GM21367 (cell line): ENCODE measurements around the gene AKNAD1.

Experiments used
- ATAC-seq: cut with Tn5 transposase; IDR thresholded peaks from one replicate; pipeline ENCODE4 v1.9.1; 2021; ENCODE audit not compliant: unreplicated experiment

AKNAD1 gene

DNA sequence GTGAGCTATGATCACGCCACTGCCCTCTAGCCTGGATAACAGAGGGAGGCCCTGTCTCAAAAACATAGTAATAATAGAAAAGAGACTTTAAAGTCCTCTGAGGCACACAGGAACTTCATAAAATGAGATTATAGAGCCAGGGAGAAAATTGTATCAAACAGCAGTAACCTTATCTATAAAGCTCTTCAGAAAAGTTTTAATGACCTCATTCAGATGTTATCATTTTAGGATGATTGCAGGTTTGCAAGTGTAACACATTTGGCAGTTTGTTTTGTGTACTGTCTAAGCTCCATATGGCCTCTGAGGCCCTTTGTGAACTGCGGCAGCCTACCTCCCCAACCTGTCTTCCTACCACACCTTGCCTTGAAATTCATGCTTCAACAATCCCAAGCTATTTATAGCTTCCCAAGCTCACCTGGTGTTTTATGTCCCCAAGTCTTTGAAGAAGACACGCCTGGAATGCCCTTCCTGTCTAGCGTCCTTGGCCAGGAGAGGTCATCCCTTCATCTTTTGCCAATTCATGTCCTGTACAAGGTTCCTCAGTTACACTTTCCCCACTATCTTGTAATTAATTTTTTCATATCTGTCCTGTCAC lies 8.5 kb upstream of the AKNAD1 start:
- no peak for ATAC-seq

- no peak for ATAC-seq
These were observed 7.1 kb upstream of the AKNAD1 start for GRCh38 chr1:108863984-108864383.

DNA sequence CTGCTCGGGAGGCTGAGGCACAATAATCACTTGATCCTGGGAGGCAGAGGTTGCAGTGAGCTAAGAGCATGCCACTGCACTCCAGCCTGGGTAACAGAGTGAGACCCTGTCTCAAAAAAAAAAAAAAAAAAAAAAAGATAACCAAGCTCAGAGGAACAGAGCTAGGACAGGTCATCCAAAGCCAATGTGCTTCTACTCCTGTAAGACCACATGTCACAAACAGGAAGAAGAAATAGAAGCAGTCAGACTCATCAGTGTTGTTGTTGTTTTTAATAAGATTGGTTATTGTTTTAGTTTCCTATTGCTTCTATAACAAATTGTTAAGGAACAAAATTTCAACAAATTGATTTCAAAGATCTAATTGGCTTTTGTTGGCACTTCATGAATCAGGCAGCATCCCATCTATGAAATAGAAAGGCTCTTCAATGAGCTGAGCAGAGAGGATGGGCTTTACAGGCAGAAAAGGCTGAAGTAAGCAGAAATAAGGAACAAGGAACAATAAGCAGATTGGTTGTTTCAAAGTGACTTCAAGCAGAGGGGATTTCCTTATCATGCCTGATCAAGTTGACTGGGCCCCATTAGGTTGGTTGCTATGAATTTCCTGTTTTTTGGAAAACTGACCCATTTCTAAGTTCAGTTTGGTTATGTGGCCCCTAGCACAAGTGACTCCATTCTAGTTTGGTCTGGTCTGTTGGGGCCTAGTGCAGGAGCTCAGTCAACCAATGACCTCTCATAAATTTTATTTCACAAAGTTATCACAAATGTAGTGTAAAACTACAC lies 6.0 kb upstream of the AKNAD1 start:
- no peak for ATAC-seq

DNA sequence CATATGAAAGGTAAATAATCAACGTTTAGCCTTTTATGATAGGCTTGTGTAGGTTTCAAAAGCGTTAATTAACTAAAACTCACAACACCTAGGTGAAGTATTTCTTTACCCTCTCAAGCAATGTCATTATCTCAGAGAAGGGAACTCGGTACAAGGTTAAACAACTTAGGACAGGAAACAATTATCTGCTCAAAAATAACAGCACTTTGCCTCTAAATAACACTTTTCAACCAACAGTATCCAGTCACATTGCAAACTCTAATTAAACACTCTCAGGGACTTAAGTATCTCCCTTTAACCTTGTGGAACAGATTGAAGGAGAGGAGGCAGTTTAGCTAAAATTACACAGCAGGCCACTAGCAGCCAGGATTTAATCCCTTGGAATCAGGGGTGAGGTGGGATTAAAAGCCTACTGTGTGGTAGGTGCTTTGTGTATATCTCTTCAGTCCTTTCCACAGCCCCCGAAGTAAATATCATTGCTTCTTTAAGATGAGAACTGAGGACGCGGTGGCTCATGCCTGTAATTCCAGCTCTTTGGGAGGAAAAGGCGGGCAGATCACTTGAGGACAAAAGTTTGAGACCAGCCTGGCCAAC lies 5.2 kb upstream of the AKNAD1 start:
- no peak for ATAC-seq

DNA sequence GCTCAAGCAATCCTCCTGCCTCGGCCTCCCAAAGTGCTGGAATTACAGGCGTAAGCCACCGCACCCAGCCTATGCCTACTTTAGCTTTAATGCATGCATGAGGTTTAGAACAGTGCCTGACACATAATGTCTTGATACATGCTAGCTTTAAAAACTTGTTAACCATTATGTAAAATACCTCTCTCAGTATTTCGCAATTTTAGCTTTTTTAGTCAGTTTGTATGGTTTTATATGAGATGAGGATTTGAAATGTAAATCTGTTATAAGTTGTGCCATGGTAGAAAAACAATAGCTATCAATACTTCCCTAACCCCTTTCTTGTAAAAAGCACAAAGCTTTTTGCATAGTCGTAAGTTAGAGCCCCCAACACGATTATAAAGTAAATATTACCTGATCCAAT lies 4.7 kb upstream of the AKNAD1 start:
- ATAC-seq = no peak

DNA sequence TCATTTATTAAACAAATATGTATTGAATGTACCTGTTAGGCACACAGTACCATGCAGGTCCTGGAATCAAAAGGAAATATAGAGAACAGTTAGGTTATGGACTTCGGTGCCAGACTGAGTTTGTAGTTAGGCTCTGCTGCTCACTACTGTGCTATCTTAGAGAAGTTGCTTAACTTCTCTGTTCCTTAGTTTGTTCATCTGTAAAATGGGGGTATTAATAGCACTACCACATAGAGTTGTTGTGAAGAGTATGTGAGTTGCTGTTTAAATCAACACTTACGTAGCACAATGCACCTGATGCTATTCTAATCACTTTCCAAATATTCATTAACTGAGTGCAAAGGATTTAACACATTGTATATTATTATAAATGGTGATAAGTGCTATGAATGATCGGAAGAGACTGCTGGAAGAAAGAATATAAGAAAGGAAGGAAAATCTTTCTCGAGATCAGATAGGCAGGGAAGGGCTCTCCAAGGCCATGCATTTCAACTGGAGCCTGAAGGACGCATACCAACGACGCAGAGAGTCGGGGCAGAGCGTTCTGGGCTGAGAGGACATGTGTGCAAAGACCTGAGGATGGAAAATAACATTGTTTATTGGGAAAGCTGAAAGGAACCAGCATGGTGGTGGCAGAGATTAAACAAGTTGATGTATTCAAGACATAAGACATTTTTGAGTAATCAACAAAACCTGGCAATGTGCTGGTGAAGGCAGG lies 3.5 kb upstream of the AKNAD1 start:
- no peak for ATAC-seq

DNA sequence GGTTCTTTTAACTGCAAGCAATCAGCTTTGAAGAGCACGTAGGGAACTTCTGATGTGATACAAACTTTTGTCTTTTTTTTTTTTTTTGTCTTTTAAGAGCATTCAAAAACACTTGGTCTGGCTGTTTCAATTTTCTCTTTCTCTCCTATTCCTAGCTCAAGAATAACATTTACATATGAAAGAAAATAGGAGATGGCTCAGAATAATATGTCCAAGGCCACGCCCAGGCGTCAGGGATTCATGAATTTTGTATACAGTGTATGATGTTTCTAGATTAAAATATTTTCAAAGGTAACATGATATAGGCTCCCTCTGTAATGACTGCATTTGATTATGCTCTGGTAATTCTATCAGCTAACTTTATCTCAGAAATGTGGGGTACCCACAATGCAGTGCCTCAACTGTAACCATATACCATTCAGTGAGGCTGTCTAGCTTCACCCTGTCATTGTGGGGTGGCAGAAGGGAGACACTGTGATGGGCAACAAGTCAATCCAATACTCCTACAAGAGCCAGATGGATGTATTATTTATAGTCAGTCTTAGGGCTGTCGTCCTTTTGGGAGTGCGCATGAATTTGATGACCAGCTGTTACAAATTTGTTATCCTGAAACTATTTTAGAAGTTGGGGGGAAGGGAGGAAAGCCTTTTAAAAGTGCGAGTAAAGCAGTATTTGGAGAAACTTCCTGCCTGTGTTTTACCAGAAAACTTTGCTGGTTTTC lies 1.5 kb upstream of the AKNAD1 start:
- no peak for ATAC-seq

GRCh38 chr1:108854221-108855019 lies 2.5 kb downstream of the AKNAD1 start:
- no peak for ATAC-seq

DNA sequence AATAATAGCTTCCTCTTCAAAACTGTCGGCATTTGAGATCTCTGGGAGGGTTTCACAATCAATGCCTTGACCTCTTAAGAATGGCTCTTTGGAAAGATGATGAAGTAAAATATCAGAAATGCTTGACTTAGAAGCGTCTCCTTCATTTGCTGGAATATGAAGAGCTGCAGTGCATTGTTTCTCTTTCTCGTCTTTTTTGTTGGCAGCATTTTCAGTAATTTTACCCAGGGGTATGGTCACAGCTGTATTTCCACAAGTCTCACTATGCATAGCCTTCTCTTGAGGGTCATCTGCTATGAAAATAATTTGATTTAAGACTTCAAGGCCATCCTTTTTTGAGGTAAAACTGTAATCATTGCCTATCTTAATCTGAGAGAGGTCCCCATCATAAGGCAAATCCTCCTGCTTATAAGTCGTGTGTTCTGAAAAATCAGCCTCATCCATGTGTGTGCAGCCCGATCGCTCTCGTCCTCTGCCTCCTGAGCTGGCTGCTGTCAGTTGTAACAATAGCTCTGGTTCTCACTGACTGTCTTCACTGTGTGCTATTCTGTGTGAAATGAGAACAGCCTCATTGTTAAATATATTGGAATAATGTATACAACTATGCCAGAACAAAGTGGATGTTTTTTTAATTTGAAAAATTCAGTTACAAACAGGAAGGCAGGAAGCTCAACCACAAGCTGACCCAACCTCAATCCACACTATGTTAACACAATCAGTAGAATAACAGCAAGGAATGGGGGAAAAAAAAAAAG lies 4.5 kb downstream of the AKNAD1 start:
- no peak for ATAC-seq

GRCh38 chr1:108851567-108851966 lies 5.3 kb downstream of the AKNAD1 start:
- ATAC-seq = no peak

DNA sequence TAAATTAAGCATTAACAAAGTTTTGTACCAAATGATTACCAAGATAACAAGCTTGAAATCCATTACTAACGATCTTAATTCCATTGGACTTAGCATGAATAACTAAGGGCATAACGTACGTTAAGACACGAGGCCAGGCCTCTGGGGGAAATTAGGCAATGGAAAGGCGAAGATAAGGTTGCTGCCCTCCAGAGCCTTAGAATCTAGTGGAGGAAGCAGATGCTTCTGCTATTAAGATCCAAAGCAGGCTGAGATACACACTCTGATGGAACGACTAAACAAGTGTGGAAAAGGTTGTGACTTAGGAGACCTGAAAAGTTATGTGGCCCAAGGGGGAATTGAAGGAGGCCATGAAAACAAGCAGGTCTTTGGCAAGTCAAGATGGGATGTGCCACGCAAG lies 6.0 kb downstream of the AKNAD1 start:
- ATAC-seq = no peak

DNA sequence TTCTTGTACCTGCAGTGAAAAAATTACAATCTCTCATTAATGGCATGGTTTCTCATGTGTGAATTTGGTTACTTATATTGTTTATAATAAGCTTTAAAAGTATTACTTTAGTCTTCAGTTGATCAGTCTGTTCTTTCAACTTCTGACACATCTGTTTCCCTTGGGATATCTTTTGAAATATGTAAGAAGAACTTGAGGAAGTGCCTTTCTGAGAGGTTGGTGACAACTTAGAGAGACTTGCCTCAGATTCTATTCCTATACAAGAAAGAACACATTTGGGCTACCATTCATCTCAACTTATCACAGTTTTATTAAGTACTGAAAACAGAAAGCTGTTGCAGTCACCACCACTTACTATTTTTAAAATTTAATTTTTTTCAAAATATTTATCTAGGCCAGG lies 8.1 kb downstream of the AKNAD1 start:
- ATAC-seq = no peak

GRCh38 chr1:108847494-108847893 lies 9.4 kb downstream of the AKNAD1 start:
- ATAC-seq = no peak

GRCh38 chr1:108845991-108846390 lies 10.9 kb downstream of the AKNAD1 start:
- ATAC-seq = no peak

- ATAC-seq = no peak
These were observed 11.4 kb downstream of the AKNAD1 start for GRCh38 chr1:108845446-108845845.

- no peak for ATAC-seq
These were observed 13.3 kb downstream of the AKNAD1 start for GRCh38 chr1:108843390-108844137.

DNA sequence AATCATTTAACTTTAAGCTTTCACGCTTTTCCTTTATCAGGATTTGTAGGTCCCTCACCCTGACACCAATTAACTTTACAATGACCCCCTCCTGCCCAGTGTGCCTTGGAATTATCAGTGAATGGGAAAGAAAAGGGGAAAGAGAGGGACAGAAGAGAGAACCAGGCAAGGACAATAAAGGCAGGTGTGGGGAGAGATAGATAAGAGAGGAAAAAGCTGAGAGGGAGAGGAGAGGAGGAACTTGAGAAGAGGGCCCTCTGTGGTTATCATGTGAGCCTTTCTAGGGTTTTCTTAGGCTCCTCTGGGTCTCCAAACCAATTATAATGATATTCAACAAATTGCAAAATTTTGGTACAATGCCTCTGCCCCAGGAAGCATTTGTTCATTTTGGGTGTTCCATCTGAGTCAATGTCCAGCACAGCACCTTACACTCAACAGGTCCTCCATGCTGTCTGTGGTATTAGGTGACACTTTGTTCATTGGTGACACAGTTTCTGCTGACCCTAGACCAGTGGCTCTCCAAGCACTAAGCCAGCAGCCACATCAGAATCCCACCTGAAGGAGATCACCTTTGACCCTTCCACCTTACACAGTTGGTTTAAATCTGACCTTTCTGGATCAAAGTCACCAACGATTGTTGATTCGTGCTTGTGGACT lies 14.2 kb downstream of the AKNAD1 start:
- ATAC-seq = no peak

DNA sequence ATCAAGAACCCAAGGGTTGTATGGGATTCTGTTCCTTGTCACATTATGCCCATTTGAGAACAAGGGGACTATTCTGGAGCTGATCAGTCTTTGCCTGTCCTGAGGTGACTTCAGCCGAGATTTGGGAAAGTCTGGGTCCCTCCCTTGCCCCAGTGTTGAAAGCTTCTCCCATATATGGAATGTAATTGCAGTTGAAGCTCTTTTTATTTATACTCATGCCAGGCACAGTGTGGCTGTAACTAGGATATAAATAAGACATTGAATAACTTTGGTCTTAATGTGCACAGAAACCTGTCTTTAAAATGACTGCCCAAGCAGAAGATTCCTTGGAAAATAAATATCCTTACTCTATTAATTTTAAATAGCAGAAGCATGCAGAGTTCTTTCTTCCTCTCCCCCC lies 15.2 kb downstream of the AKNAD1 start:
- ATAC-seq = no peak
